Activated CD4-positive, alpha-beta T cell treated with anti-CD3 and anti-CD28 coated beads for 4 hours (primary cell): ENCODE data around the gene NUSAP1.
"Not testable (repeated sequence)": the region's sequence is repeated elsewhere in the genome, so short reads cannot be mapped to it uniquely, and the experiment has no call there.

Source experiments
- DNase-seq, 2 donors: peaks; one replicate each; pipeline ENCODE4 v3.0.0-alpha.2; 2020

NUSAP1 gene

DNA sequence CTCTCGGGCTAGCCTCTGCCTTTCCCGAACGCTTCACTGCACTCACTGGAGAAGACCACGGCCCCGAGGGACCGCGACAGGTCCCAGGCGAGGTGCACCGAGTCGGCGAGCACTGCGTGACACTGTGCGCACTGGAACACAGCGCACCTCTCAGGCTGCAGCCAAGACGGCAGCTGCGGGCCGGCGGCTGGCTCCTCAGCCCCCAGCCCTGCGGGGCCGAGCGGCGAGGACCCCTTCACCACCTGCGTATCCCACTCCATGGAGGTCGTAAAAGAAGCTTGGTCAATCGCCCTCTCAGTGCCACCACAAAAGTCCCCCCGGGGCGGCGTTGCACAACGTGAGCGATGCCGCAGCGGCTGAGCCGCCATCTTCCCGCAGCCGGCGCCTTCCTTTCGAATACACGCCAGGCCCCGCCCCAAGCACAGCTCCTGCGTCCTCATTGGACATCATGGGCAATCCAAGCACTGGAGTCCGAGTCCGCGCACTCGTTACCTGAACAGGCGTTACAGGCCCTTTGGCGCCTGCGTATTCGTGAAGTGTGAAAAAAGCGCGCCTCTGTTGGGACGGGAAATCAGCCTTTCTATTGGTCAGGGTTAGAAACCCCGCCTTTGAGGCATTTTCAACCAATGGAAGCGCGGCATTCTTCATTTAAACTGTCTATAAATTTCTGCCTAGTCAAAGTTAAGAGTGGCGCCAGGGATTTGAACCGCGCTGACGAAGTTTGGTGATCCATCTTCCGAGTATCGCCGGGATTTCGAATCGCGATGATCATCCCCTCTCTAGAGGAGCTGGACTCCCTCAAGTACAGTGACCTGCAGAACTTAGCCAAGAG lies at the start of gene NUSAP1, which contains the start of gene OIP5:
Gene NUSAP1, plus strand, starts transcription at position 688 of the 832 bp plus-strand sequence. Its CDS starts 77 bp downstream, at position 765.
Gene OIP5, minus strand, starts transcription at position 398 of the 832 bp plus-strand sequence. Its CDS starts 30 bp downstream, at position 368.
- DNase-seq, result peak; percentile 97 to 98

DNA sequence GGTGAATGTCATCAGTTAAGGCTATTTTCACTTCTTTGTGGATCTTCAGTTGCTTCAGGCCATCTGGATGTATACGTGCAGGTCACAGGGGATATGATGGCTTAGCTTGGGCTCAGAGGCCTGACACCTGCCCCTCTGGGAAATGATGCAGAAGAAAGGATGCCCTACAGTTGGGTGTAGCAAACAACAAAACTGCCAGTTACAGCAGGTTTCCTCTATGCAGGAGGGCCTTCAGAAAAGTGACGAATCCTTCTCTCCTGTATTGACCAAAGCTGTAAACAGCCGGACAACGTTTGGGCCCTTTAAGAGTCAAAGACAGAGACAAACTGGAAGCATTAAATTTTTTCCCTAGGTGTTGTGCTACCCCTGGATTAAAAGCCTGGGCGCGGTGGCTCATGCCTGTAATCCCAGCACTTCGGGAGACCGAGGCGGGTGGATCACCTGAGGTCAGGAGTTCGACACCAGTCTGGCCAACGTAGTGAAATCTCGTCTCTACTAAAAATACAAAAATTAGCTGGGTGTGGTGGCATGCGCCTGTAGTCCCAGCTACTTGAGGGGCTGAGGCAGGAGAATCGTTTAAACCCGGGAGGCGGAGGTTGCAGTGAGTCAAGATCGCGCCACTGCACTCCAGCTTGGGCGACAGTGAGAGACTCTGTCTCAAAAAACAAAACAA lies 49.6 kb upstream of the NUSAP1 start:
- DNase-seq, result not testable (repeated sequence)

DNA sequence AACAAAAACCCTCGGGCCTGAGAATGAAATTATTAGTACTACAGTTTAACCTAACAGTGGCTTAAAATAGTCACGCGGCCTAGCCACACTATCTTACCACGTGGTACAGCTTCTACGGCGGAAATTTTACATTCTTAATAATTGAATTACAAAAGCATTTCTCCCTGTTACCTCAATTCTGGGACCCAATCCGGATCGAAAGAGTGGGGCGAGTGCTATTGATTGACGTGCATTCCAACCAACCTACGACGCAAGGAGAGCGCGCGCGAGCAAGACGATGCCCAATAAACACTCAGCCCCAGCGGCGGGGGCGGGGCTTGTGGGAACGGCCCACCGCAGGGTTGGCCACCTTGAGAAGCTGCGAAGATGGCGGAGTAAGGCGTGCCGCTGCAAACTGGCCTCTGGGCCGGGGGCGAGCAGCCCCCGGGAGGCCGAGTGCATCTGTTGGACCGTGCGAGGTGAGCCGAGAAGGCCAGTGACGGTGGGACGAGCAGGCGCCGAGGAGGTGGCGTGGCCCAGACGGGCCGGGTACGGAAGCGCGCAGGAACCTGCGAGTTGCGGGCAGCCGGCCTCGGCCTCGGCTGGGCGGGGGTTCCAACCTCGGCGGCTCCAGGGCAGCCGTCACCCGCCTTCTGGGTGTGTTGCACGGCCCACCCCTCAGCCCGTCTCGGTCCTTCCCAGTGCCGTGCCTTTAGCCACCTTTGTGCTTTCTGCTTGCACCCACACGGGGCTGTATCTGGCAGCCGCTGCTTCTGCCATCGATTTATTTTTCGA lies 48.8 kb upstream of the NUSAP1 start:
- peak; percentile 97 to 98 for DNase-seq

DNA sequence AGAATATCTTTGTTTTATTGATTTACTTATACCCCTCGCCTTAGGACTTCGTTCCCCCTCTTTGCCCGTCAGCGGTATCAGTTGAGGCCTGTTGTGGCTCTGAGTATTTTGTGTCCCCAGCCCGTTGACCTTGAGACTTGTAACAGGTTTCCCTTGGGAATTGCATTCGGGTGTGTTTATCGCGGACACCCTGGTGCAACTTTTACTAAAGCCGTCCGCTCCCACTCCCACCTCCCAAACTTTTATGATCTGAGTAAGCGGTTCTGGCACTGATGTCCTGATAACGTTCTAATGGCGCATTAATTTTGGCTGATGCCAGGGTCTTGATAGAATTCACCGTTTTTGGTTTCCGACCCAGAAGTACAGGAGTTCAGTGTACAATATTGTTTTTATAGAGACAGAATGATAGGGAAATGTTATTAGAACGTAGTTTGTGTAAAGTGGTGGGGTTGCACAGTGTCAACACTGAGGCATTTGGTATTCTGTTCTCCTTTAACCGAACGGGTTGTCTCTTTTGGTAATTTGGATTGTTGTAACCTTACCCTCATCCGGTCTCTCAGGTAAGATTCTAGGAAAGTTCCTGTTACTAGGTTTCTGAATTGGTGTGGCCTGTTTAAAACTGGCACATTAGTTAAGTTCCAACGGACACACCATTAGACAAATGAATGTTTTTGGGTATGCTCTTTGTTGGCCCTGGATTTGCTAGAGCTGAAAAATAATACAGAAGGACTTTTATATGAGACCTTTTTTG lies 48.1 kb upstream of the NUSAP1 start:
- no peak for DNase-seq

- no peak for DNase-seq
These were observed 47.4 kb upstream of the NUSAP1 start for GRCh38 chr15:41285285-41285684.

- DNase-seq, result no peak
These were observed 45.9 kb upstream of the NUSAP1 start for GRCh38 chr15:41286665-41287333.

DNA sequence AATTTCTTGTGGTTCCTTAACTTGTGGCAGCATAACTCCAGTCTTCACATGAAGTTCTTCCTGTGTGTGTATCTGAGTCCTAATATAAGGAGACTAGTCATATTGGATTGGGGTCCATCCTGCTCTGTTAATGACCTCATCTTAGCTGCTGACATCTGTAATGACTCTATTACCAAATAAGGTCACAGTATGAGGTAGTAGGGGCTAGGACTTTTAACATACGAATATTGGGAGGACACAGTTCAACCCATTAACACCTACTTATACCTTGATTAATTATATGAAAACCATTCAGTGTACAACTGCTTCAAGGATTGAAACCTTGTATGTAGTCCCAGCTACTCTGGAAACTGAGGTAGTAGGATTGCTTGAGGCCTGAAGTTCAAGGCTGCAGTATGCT lies 44.2 kb upstream of the NUSAP1 start:
- DNase-seq, result no peak

GRCh38 chr15:41289953-41290352 lies 42.7 kb upstream of the NUSAP1 start:
- DNase-seq, result no peak

GRCh38 chr15:41291065-41291631 lies 41.5 kb upstream of the NUSAP1 start:
- no peak for DNase-seq

- no peak for DNase-seq
These were observed 40.2 kb upstream of the NUSAP1 start for GRCh38 chr15:41292521-41292920.

DNA sequence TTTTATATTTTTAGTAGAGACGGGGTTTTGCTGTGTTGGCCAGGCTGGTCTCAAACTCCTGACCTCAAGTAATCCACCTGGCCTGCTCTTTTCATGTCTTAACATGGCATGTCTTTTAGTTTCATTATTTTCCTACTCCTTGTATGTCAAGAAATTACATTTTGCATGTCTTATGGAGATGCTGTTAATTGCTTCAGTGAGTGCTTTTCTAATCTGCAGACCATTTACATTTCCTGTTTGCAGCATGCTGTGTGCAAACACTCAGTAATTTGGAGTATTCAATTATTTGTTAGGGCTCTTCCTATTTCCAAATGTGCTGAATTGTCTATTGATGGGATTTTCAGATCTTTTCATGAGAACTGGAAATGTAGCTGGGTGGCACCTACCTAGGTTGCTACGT lies 31.5 kb upstream of the NUSAP1 start:
- not testable (repeated sequence) for DNase-seq

- no peak for DNase-seq
These were observed 31.1 kb upstream of the NUSAP1 start for GRCh38 chr15:41301587-41301986.

GRCh38 chr15:41304149-41304770 lies 28.4 kb upstream of the NUSAP1 start:
- DNase-seq, result no peak

DNA sequence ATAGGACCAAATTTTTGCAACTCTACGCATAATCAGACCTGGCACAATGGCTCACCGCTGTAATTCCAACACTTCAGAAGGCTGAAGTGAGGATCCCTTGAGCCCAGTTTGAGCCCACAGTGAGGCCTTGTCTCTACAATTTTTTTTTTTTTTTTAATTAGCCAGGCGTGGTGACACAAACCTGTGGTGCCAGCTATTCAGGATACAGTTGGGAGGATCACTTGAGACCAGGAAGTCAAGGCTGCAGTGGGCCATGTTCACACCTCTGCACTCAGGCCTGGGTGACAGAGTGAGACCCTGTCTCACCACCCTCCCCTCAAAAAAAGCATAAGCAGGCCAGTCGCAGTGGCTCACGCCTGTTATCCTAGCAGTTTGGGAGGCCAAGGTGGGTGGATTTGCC lies 25.0 kb upstream of the NUSAP1 start:
- no peak for DNase-seq

- DNase-seq, result no peak
These were observed 23.3 kb upstream of the NUSAP1 start for GRCh38 chr15:41309226-41309905.

GRCh38 chr15:41320805-41321330 lies 11.8 kb upstream of the NUSAP1 start:
- DNase-seq, result not testable (repeated sequence)

- no peak for DNase-seq
These were observed 9.1 kb upstream of the NUSAP1 start for GRCh38 chr15:41323611-41324010.

DNA sequence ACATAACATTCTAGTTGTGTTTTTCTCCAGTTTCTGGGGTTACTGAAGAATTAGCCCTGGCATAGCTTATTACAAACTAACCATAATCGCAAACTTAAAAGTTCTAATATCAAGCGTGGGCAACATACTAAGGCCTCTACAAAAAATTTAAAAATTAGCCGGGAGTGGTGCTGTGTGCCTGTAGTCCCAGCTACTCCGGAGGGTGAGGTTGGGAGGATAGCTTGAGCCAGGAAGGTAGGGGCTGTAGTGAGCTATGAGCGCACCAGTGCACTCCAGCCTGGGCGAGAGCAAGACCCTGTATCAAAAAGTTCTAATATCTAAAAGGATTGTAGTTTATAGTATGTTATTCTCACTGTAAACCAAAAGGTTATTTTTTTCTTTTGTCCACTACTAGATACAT lies 1.4 kb upstream of the NUSAP1 start:
- DNase-seq, result no peak

DNA sequence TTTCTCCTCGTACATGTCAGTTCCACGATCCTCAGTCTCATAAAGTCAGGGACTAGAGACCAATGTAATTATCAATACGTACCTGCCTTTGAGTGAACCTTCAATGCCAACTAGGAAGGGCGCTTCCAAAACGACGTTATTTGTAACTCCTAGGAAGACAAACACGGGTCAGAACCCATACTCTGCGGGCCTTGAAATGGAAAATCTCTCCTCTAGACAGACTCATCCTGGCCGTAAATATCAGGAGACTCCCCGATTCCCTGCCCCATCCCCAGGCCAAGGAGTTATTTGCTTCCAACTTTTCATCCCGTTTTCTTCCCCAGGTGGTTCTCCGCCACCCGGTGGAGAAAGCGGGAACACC lies 868 bp upstream of the NUSAP1 start:
- no peak for DNase-seq

DNA sequence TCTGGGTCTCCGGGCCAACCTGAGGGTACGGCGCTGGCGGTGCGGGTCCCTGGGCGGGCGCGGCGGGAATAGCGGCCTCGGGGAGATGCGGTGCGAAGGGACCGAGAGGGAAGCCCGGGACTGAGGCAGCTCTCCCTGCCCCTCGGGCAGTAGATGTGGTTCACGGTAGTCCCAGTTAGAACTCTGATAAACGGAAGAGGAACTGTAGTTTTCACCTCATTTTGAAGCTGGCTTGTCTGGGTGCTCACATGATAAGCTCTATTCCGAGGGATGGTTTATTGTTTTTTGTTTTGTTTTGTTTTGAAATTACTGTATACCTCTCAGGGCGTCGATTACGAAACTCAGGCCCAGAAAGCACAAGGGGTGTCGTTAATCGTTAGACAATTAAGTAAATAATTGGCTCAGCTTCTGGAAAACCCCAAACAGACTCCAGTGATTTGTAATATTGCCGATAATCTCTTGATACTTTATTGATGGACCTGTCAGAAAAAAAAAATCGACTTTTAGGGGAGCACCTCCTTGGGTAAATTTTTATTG lies 413 bp downstream of the NUSAP1 start:
- DNase-seq, result no peak
